Measurements from ENCODE around the gene WDR27.
"Not testable (repeated sequence)": the region's sequence is repeated elsewhere in the genome, so short reads cannot be mapped to it uniquely, and the experiment has no call there.

WDR27 gene

GRCh38 chr6:169508452-169508851, 193.4 kb downstream of the WDR27 start:
- no peak for DNase-seq

DNA sequence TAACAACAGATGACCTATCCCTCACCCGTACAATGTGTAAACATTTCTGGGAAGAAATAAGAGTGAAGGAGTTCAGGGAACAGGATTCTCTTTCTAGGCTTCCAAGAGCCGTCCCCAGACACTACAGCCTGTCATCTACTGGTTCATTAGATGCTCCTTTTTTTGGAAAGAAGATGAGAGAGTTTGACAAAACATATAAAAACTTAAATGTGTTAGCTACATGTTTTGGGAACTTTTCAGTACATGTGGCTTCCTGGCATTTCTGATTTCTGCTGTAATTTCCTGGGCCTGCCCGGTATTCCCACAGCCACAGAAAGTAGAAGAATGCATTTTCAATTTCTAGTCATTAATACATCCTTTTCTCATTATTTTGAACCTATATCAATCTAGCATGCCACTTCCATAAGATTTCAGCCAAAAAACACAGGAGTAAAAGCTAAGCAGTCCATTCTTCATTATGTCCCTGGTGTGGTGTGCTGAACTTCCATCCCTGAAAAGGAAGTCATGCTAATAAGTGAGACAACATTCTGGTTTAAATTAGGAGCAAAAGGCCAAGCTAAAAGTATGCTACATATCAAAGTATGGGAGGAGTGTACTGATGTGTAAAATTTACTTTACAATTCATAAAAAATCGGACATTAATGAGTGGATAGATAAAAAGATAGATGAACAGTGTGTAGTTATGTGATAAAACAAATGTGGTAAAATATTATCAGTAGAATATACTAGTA, 198.2 kb downstream of the WDR27 start:
- DNase-seq: no peak

DNA sequence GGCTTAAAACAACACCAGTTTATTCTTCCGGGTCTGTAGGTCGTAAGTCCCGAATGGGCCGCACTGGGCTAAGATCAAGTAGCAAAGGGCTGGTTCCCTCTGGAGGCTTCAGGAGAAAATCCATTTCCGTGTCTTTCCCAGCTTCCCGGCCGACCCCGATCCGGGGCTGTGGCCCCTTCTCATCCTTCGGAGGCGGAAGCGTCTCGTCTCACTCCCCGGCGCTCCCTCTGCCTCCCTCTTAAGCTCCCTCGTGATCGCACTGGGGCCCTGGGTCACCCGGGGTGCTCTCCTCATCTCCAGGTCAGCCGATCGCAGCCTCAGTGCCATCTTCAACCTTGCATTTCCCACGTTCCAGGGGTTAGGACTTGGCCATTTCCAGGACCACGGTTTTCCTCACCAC, 199.4 kb downstream of the WDR27 start:
- DNase-seq: no peak

GRCh38 chr6:169501777-169502313, 200.0 kb downstream of the WDR27 start:
- no peak for DNase-seq

DNA sequence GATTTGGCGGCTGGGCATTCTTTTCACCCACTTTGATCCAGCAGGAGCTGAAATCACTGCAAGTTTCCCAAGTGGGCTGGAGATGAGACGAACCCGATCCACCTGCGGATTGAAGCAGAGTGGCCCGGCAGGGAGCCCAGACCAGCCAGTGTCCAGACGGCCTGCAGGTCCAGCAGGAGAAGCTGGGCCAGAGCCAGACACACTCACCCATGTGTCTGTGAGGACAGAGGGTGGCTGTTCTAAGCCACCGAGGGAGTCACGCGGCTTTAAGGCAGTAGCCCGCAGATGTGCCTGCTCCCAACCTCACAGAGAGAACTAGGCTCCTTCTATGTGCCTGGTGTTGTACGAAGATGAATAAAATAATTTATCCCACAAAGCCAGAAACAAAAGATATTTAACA, 200.7 kb downstream of the WDR27 start:
- DNase-seq: no peak

GRCh38 chr6:169500688-169501087, 201.1 kb downstream of the WDR27 start:
- no peak for DNase-seq

DNA sequence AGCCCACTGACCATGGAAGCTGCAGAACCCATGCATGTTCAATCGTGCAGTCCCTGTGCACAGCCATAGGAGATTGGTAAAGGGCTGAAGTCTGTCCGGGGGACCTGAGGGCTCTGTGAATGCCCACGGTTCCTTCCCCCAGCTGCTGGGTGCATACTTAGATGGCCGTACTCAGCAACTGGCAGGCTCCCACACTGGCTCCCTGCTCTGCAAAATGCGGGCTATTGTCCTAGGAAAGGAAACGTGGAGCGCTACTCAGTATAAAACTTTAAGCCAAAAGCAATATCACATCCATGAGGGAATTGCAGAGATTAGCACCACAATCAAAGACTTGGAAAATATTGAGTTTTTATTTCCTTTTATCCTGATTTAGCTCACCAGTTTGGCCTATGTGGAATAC, 202.0 kb downstream of the WDR27 start:
- DNase-seq: no peak

DNA sequence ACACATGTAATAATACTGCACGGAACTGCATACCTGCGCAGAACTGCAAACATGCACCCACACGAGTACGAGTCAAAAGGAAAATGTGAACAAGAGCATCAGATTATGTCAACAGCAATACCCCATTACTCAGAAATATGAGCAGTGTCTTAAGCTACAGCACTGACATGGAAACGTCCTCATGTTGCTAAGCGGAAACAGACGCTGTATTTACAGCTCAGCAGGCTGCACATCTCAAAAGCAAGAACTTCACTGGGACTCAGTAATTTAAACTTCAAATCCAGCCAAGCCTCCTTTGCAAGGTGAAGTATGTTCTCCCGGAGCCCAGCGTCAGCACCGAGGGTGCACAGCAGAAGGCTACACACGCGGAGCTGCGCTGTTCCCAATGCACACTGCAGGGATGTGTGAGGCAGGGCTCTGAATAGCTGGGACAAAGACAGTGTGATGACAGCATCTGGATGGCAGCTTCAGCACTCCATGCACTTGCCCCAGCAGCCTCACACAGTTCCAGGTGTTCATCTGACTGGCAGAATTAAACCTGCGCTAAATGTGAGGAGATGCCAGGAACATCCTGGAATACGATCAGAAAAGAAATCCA, 202.8 kb downstream of the WDR27 start:
- DNase-seq: no peak

DNA sequence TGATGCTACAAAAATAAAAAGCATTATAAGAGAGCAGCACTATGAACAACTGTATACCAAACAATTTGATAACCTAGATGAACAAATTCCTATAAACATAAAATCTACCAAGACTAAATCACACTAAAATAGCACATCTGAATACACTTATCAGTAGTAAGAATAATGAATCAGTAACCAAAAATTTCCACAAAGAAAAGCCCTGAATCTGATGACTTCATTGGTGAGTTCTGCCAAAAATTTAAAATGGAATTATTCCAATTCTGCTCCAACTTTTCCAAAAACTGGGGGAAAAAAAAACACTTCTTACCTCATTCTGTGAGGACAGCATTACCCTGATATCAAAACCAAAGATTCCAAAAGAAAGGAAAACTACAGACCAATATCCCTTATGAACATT, 206.2 kb downstream of the WDR27 start:
- DNase-seq: no peak

- no peak for DNase-seq
Measured at GRCh38 chr6:169494038-169494437, 207.8 kb downstream of the WDR27 start.

DNA sequence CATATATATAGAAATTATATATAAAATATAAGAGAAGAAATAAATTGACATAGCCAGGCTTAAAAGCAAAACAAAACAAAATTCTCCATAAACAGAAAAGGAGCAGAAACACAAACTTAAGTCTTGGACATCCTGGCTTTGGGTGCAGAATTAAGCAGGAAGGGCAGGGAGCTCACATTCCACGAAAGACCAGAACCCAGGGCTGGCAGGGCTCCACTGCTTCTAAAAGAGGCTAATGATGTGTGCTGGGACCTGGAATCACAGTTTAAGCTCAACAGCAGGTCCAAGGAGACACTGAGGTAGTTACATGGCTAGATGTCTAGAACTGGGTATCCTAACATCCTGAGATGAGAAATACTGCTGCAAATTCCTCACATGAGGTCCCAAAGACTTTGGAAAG, 210.3 kb downstream of the WDR27 start:
- no peak for DNase-seq

- no peak for DNase-seq
Measured at GRCh38 chr6:169490830-169491229, 211.0 kb downstream of the WDR27 start.

GRCh38 chr6:169490246-169490641, 211.6 kb downstream of the WDR27 start:
- DNase-seq: no peak

DNA sequence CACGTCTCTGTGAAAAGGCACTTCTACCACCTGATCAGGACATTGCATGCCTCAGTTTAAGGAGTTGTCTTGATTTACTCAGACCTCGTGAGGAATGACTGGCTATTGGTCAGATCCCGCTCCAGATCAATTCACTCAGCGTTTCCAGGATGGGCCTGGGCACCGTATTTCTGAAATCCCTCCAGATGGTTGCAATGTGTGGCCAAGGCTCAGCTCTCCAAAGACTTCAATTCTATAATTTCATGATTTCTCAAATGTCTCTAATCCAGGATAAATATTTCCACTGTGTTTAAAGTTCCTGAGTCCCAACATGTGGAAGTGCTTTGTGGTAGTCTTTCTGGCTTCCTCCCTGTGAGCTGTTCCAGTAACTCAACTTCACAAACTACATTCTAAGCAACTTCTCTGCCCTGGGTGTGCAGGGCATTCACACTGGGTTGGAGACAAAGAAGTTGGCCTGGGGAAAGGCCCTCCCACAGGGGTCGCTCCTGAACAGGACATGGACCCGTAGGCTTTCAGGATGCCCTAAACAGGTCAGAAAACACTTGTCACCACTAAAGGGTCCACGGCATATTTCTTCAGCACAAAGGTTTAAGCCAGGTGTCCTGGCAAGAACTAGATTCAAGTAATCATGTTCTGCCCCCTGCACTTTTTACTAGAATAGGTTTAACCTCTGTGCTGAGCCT, 212.1 kb downstream of the WDR27 start:
- DNase-seq: no peak

- DNase-seq: no peak
Measured at GRCh38 chr6:169487579-169488436, 214.0 kb downstream of the WDR27 start.

- no peak for DNase-seq
Measured at GRCh38 chr6:169479783-169480495, 221.9 kb downstream of the WDR27 start.

- no peak for DNase-seq
Measured at GRCh38 chr6:169474362-169474761, 227.5 kb downstream of the WDR27 start.

GRCh38 chr6:169473663-169474062, 228.2 kb downstream of the WDR27 start:
- no peak for DNase-seq

DNA sequence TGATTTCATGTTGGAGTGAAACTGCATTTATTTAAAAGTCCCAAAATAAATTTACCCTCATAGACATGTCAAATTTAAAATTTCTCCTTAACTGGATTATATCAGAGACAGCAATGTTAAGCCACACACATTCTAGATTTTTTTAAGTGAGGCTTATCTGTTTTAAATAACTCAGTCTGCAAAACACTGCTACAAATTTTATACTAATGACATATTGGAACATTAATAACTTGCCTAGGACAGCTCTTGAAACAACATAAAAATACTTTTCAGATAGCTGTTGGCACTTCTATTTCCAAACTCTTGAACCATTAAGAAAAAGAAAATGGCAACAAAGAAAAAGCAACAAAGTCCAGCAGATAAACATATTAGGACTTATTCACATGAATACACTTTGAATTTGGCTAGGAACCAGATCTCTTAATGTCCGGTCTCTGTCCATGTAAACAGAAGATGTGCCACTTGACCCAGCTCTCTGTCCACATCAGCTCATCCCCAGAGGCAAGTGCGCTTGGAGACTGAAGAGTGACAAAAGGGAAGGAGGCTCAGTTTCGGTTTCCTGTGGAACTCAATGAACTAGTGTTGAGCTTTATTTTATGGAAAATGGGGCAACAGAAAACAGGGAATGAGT, 228.9 kb downstream of the WDR27 start:
- no peak for DNase-seq

DNA sequence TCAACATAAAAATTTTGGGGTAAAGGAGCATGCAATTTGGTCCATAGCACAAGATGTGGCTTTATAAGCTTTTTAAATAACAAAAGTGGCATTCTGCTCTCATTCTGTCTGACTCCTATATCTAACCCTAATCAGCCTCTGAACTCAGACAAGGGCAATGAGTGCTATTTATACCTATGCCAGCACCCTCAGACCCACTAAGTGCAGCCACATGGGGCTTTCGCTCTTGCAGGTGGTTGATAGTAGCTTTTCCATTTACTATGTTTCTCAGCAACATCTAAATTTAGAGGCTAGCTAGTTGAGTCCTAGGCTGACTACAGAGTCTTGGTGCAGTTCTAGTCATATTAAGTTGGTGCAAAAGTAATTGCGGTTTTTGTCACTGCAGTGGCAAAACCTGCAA, 231.0 kb downstream of the WDR27 start:
- DNase-seq: no peak

- no peak for DNase-seq
Measured at GRCh38 chr6:169469028-169469427, 232.8 kb downstream of the WDR27 start.

DNA sequence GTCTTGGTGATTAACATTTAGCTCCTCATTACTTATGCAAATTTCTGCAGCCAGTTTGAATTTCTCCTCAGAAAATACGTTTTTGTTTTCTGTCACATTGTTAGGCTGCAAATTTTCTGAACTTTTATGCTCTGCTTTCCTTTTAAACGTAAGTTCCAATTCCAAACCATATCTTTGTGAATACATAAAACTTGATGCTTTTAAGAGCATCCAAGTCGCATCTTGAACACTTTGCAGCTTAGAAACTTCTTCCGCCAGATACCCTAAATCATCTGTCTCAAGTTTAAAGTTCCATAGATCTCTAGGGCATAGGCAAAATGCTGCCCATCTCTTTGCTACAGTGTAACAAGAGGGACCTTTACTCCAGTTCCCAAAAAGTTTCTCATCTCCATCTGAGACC, 234.1 kb downstream of the WDR27 start:
- not testable (repeated sequence) for DNase-seq

Data from islet precursor cell (in vitro differentiated cells).